ENCODE results near the gene KCNAB1. TPM values are rescaled to one million over a fixed set of nuclear protein-coding genes. Genes with fewer than 3 reads are reported as not detected.

The KCNAB1 gene
- total and polyA plus RNA-seq, 10 of the 15 experiments (the other 5 are each of a cell fraction or from before 2014, with no cell fraction given) = 0.11 to 0.69 (median 0.43) TPM; not detected in 6

- TF ChIP-seq E4F1 (IDR thresholded peaks at IDR 0.05; ENCODE audit: borderline replicate concordance, partially characterized antibody) (no peak), NBN (IDR thresholded peaks at IDR 0.05) (0 out of 2 replicates have a peak, but pooled peaks have one; percentile 14), ZBTB4 (CRISPR knock-in tag; IDR thresholded peaks at IDR 0.05) (no peak), IRF3 (IDR thresholded peaks at IDR 0.05) (no peak), POLR2A (IDR thresholded peaks at IDR 0.05; ENCODE audit: low read depth, low read length) (no peak), RAD51 (IDR thresholded peaks at IDR 0.05) (no peak), KLF5 (IDR thresholded peaks at IDR 0.05; ENCODE audit: partially characterized antibody) (no peak), CTCF (IDR thresholded peaks at IDR 0.05 in 2 of 3, conservative IDR thresholded peaks at IDR 0.05 in 1 of 3; ENCODE audit: control insufficient read depth in 2 of 3, extremely low read depth in 1 of 3, insufficient read depth in 1 of 3, low read depth in 3 of 3, low read length in 3 of 3) (no peak), ZNF24 (IDR thresholded peaks at IDR 0.05) (no peak), HDGF (IDR thresholded peaks at IDR 0.05) (peak; percentile 54; the same call in 1 of the 2 replicates), RBBP5 (conservative IDR thresholded peaks at IDR 0.05) (no peak), RCOR1 (conservative IDR thresholded peaks at IDR 0.05; ENCODE audit: low read depth, low read length) (no peak), CBFB (IDR thresholded peaks at IDR 0.05; ENCODE audit: low read depth) (no peak), TAF1 (IDR thresholded peaks at IDR 0.05; ENCODE audit: borderline replicate concordance, low read depth, low read length) (peak; percentile 42; the same call in 1 of the 2 replicates), USF1 (IDR thresholded peaks at IDR 0.05; ENCODE audit: borderline replicate concordance, extremely low read length, insufficient read depth, low read depth, low read length) (no peak), ESRRA (IDR thresholded peaks at IDR 0.05; ENCODE audit: low read length) (no peak), CEBPB (IDR thresholded peaks at IDR 0.05; ENCODE audit: borderline replicate concordance in 1 of 2, low read depth in 2 of 2, low read length in 2 of 2) (no peak), ZBTB11 (CRISPR knock-in tag; IDR thresholded peaks at IDR 0.05) (no peak)
Observed at GRCh38 chr3:156483426-156483825, 363.0 kb downstream of the KCNAB1 start (continued).
